Mammary epithelial cell (primary cell): Measurements from ENCODE around the gene STRN3.

ENCODE experiments used
- CTCF ChIP-seq, 2 donors: IDR thresholded peaks in 1 of 2; conservative IDR thresholded peaks in 1 of 2; 2 replicates each; pipeline ENCODE4 v1.5.1; 2011 to 2012; ENCODE audit warnings: inconsistent platforms in 2 of 2, low read length in 2 of 2, mild to moderate bottlenecking in 2 of 2, control low read depth in 1 of 2, low read depth in 1 of 2; ENCODE audit not compliant: insufficient read depth in 1 of 2; ENCODE audit errors: extremely low read depth in 1 of 2
- EZH2 ChIP-seq: IDR thresholded peaks from 2 replicates; pipeline ENCODE4 v1.6.1; 2012; ENCODE audit warnings: low read length, inconsistent platforms, borderline replicate concordance

- TF ChIP-seq CTCF (conservative IDR thresholded peaks at IDR 0.05 in 1 of 2, IDR thresholded peaks at IDR 0.05 in 1 of 2; ENCODE audit: extremely low read depth in 1 of 2, insufficient read depth in 1 of 2, low read depth in 1 of 2, low read length in 2 of 2): no peak
- no peak for TF ChIP-seq EZH2
These were observed 25.3 kb upstream of the STRN3 start for GRCh38 chr14:31051511-31051910.
